ENCODE data around the gene E2F1. TPM values are rescaled to one million over a fixed set of nuclear protein-coding genes. Genes with fewer than 3 reads are reported as not detected.
A peak's percentile ranks its signal among the peaks of the same experiment; 100 is the strongest.

The E2F1 gene
- total RNA-seq, 2 donors from 2014 or later, result 26.9 to 33.7 TPM

- no peak overlapping the region for H3K4me3 Mint-ChIP-seq
- Histone ChIP-seq H3K4me1 (ENCODE audit: control insufficient read depth, insufficient read depth, low read length) (peaks cover 13% of the 10 kb centered on the region), H3K9me3 (ENCODE audit: control insufficient read depth, low read length) (no peaks in the 10 kb centered on the region), H3K36me3 (ENCODE audit: control insufficient read depth, insufficient read depth, low read length) (peaks cover 27% of the 10 kb centered on the region), H3K4me3 (ENCODE audit: low read length) (no peak overlapping the region), H3K27me3 (ENCODE audit: control insufficient read depth, insufficient read depth, low read length, poor library complexity, severe bottlenecking) (no peaks in the 10 kb centered on the region), H3K27ac (ENCODE audit: low read depth, low read length) (no peak overlapping the region), H3K9ac (ENCODE audit: extremely low read depth, low read length, poor library complexity, severe bottlenecking) (no peak overlapping the region)
- peak overlapping the region; percentile 35 for H3K27ac Mint-ChIP-seq
- no peak for DNase-seq
- WGBS, 2 experiments (ENCODE audit: insufficient coverage in 1 of 2, insufficient read length in 1 of 2), result 94 to 98% methylated on average over 11 to 13 of the region's 13 CpGs
- peaks cover 27% of the 10 kb centered on the region for H3K4me1 Mint-ChIP-seq
- peaks cover 44% of the 10 kb centered on the region for H3K36me3 Mint-ChIP-seq (ENCODE audit: low read depth)
- H3K27me3 Mint-ChIP-seq (ENCODE audit: insufficient read depth), result peaks cover 2% of the 10 kb centered on the region
- no peak for TF ChIP-seq CTCF (conservative IDR thresholded peaks at IDR 0.05)
- H3K9me3 Mint-ChIP-seq, result no peaks in the 10 kb centered on the region
Observed at GRCh38 chr20:33669873-33670640, 16.1 kb downstream of the E2F1 start.

GRCh38 chr20:33669224-33669623, 17.0 kb downstream of the E2F1 start:
- Histone ChIP-seq H3K9me3 (ENCODE audit: control insufficient read depth, low read length) (no peaks in the 10 kb centered on the region), H3K27me3 (ENCODE audit: control insufficient read depth, insufficient read depth, low read length, poor library complexity, severe bottlenecking) (no peaks in the 10 kb centered on the region), H3K4me3 (ENCODE audit: low read length) (no peak overlapping the region), H3K9ac (ENCODE audit: extremely low read depth, low read length, poor library complexity, severe bottlenecking) (no peak overlapping the region), H3K27ac (ENCODE audit: low read depth, low read length) (no peak overlapping the region), H3K36me3 (ENCODE audit: control insufficient read depth, insufficient read depth, low read length) (peaks cover 27% of the 10 kb centered on the region), H3K4me1 (ENCODE audit: control insufficient read depth, insufficient read depth, low read length) (peaks cover 13% of the 10 kb centered on the region)
- Mint-ChIP-seq H3K4me1 (peaks cover 31% of the 10 kb centered on the region), H3K4me3 (no peak overlapping the region), H3K36me3 (ENCODE audit: low read depth) (peaks cover 44% of the 10 kb centered on the region), H3K9me3 (no peaks in the 10 kb centered on the region), H3K27ac (no peak overlapping the region), H3K27me3 (ENCODE audit: insufficient read depth) (peaks cover 4% of the 10 kb centered on the region)
- DNase-seq, result no peak
- no peak for TF ChIP-seq CTCF (conservative IDR thresholded peaks at IDR 0.05)
- WGBS, 2 experiments (ENCODE audit: insufficient coverage in 1 of 2, insufficient read length in 1 of 2), result 99% methylated on average over 5 of the region's 5 CpGs; no CpG with 5 or more reads in 1 of the 2 experiments

GRCh38 chr20:33668466-33669155, 17.6 kb downstream of the E2F1 start:
- Mint-ChIP-seq H3K27me3 (ENCODE audit: insufficient read depth) (peaks cover 4% of the 10 kb centered on the region), H3K4me3 (no peak overlapping the region), H3K36me3 (ENCODE audit: low read depth) (peaks cover 44% of the 10 kb centered on the region), H3K9me3 (no peaks in the 10 kb centered on the region), H3K27ac (no peak overlapping the region), H3K4me1 (peaks cover 31% of the 10 kb centered on the region)
- TF ChIP-seq CTCF (conservative IDR thresholded peaks at IDR 0.05), result no peak
- Histone ChIP-seq H3K27me3 (ENCODE audit: control insufficient read depth, insufficient read depth, low read length, poor library complexity, severe bottlenecking) (no peaks in the 10 kb centered on the region), H3K4me3 (ENCODE audit: low read length) (no peak overlapping the region), H3K9ac (ENCODE audit: extremely low read depth, low read length, poor library complexity, severe bottlenecking) (no peak overlapping the region), H3K9me3 (ENCODE audit: control insufficient read depth, low read length) (no peaks in the 10 kb centered on the region), H3K4me1 (ENCODE audit: control insufficient read depth, insufficient read depth, low read length) (peaks cover 13% of the 10 kb centered on the region), H3K27ac (ENCODE audit: low read depth, low read length) (no peak overlapping the region), H3K36me3 (ENCODE audit: control insufficient read depth, insufficient read depth, low read length) (peaks cover 27% of the 10 kb centered on the region)
- no peak for DNase-seq
- WGBS, 2 experiments (ENCODE audit: insufficient coverage in 1 of 2, insufficient read length in 1 of 2), result 94 to 95% methylated on average over 12 to 13 of the region's 13 CpGs
